A673 (cell line): ENCODE results near the gene PHF3.

Experiments
- EZH2 ChIP-seq: fragments of 200-600 bp; sonication (generic); IDR thresholded peaks from 2 replicates; pipeline ENCODE4 v1.6.1; 2017; ENCODE audit warnings: borderline replicate concordance, low read depth, mild to moderate bottlenecking, mixed read lengths, antibody characterized with exemption, low read length; ENCODE audit not compliant: poor library complexity, severe bottlenecking
- TF ChIP-seq, protein P1 (sequence below): fragments of 300-800, 200-600 bp; sonication (generic); conservative IDR thresholded peaks from 2 replicates; pipeline ENCODE4 v1.5.1; 2017; ENCODE audit warnings: low read depth, mild to moderate bottlenecking, antibody characterized with exemption, low read length, moderate library complexity, mixed read lengths

DNA sequence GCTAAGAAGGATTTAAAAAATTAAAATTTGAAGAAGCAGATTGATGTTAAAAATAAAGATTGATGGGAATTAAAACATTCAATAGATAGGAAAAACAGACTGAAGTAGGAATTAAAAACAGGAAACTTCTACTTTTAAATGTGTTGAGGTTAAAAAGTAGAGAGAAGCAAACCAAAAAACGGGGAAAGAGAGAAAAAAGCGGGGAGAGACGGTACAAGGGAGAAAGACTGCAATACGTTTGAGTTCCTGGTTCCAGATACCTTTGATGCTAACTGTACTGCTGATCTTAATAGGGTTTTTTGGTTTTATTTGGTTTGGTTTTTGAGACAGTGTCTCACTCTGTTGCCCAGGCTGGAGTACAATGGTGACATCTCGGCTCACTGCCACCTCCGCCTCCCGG is 36.4 kb upstream of the PHF3 start:
- no peak for TF ChIP-seq EZH2
- TF ChIP-seq, protein P1, sequence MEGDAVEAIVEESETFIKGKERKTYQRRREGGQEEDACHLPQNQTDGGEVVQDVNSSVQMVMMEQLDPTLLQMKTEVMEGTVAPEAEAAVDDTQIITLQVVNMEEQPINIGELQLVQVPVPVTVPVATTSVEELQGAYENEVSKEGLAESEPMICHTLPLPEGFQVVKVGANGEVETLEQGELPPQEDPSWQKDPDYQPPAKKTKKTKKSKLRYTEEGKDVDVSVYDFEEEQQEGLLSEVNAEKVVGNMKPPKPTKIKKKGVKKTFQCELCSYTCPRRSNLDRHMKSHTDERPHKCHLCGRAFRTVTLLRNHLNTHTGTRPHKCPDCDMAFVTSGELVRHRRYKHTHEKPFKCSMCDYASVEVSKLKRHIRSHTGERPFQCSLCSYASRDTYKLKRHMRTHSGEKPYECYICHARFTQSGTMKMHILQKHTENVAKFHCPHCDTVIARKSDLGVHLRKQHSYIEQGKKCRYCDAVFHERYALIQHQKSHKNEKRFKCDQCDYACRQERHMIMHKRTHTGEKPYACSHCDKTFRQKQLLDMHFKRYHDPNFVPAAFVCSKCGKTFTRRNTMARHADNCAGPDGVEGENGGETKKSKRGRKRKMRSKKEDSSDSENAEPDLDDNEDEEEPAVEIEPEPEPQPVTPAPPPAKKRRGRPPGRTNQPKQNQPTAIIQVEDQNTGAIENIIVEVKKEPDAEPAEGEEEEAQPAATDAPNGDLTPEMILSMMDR, result no peak
